ENCODE measurements around the gene DHH.

The DHH gene

GRCh38 chr12:49051777-49052438 lies 42.7 kb downstream of the DHH start:
- Histone ChIP-seq H3K27ac (ENCODE audit: low read depth, low read length) (no peak overlapping the region), H4K20me1 (ENCODE audit: low read depth, low read length) (peaks cover 4% of the 10 kb centered on the region; the same call in 1 of the 2 replicates), H3K36me3 (ENCODE audit: low read length) (no peaks in the 10 kb centered on the region; the same call in 1 of the 2 replicates), H3F3A (ENCODE audit: insufficient read depth) (no peaks in the 10 kb centered on the region), H3K4me2 (ENCODE audit: low read depth, low read length, poor library complexity, severe bottlenecking) (no peak overlapping the region), H3K79me2 (ENCODE audit: insufficient read depth, low read length) (peaks cover 26% of the 10 kb centered on the region), H3K9me3 (ENCODE audit: insufficient read depth, low read length) (no peaks in the 10 kb centered on the region), H3K9me2 (replicated peaks; ENCODE audit: insufficient read depth, low read length) (no peaks in the 10 kb centered on the region), H3K27me3 (ENCODE audit: low read length) (no peaks in the 10 kb centered on the region), H2AFZ (ENCODE audit: low read depth, low read length, severe bottlenecking) (no peak overlapping the region), H3K4me3 (ENCODE audit: insufficient read depth, low read length, poor library complexity, severe bottlenecking) (no peak overlapping the region), H3K9ac (ENCODE audit: low read length) (no peak overlapping the region)
- no peak for TF ChIP-seq EZH2phosphoT487 (conservative IDR thresholded peaks at IDR 0.05; ENCODE audit: low read length)
- TF ChIP-seq CTCF (IDR thresholded peaks at IDR 0.05; ENCODE audit: insufficient read depth, low read length, poor library complexity, severe bottlenecking), result no peak

GRCh38 chr12:49051373-49051764 lies 43.2 kb downstream of the DHH start:
- Histone ChIP-seq H3K79me2 (ENCODE audit: insufficient read depth, low read length) (peaks cover 20% of the 10 kb centered on the region), H3K9me2 (replicated peaks; ENCODE audit: insufficient read depth, low read length) (no peaks in the 10 kb centered on the region), H4K20me1 (ENCODE audit: low read depth, low read length) (no peaks in the 10 kb centered on the region; the same call in 1 of the 2 replicates), H3K9ac (ENCODE audit: low read length) (no peak overlapping the region), H3K36me3 (ENCODE audit: low read length) (no peaks in the 10 kb centered on the region; the same call in 1 of the 2 replicates), H3K27me3 (ENCODE audit: low read length) (no peaks in the 10 kb centered on the region), H3K4me3 (ENCODE audit: insufficient read depth, low read length, poor library complexity, severe bottlenecking) (no peak overlapping the region), H2AFZ (ENCODE audit: low read depth, low read length, severe bottlenecking) (no peak overlapping the region), H3F3A (ENCODE audit: insufficient read depth) (no peaks in the 10 kb centered on the region), H3K9me3 (ENCODE audit: insufficient read depth, low read length) (no peaks in the 10 kb centered on the region), H3K4me2 (ENCODE audit: low read depth, low read length, poor library complexity, severe bottlenecking) (no peak overlapping the region), H3K27ac (ENCODE audit: low read depth, low read length) (no peak overlapping the region)
- no peak for TF ChIP-seq CTCF (IDR thresholded peaks at IDR 0.05; ENCODE audit: insufficient read depth, low read length, poor library complexity, severe bottlenecking)
- TF ChIP-seq EZH2phosphoT487 (conservative IDR thresholded peaks at IDR 0.05; ENCODE audit: low read length), result no peak

GRCh38 chr12:49050507-49051372 lies 43.9 kb downstream of the DHH start:
- Histone ChIP-seq H3K27ac (ENCODE audit: low read depth, low read length) (no peak overlapping the region), H3K36me3 (ENCODE audit: low read length) (no peaks in the 10 kb centered on the region; the same call in 1 of the 2 replicates), H3F3A (ENCODE audit: insufficient read depth) (no peaks in the 10 kb centered on the region), H2AFZ (ENCODE audit: low read depth, low read length, severe bottlenecking) (no peak overlapping the region), H3K27me3 (ENCODE audit: low read length) (no peaks in the 10 kb centered on the region), H3K9me3 (ENCODE audit: insufficient read depth, low read length) (no peaks in the 10 kb centered on the region), H3K4me2 (ENCODE audit: low read depth, low read length, poor library complexity, severe bottlenecking) (no peak overlapping the region), H4K20me1 (ENCODE audit: low read depth, low read length) (no peaks in the 10 kb centered on the region; the same call in 1 of the 2 replicates), H3K79me2 (ENCODE audit: insufficient read depth, low read length) (peaks cover 14% of the 10 kb centered on the region), H3K9me2 (replicated peaks; ENCODE audit: insufficient read depth, low read length) (no peaks in the 10 kb centered on the region), H3K4me3 (ENCODE audit: insufficient read depth, low read length, poor library complexity, severe bottlenecking) (no peak overlapping the region), H3K9ac (ENCODE audit: low read length) (no peak overlapping the region)
- TF ChIP-seq CTCF (IDR thresholded peaks at IDR 0.05; ENCODE audit: insufficient read depth, low read length, poor library complexity, severe bottlenecking), result no peak
- no peak for TF ChIP-seq EZH2phosphoT487 (conservative IDR thresholded peaks at IDR 0.05; ENCODE audit: low read length)
